Measurements from ENCODE around the gene DDX11. TPM values are rescaled to one million over a fixed set of nuclear protein-coding genes. Genes with fewer than 3 reads are reported as not detected.
"Not testable (repeated sequence)": the region's sequence is repeated elsewhere in the genome, so short reads cannot be mapped to it uniquely, and the experiment has no call there.

DDX11 gene
- polyA plus RNA-seq, 2 donors = 13.3 to 28.2 TPM

DNA sequence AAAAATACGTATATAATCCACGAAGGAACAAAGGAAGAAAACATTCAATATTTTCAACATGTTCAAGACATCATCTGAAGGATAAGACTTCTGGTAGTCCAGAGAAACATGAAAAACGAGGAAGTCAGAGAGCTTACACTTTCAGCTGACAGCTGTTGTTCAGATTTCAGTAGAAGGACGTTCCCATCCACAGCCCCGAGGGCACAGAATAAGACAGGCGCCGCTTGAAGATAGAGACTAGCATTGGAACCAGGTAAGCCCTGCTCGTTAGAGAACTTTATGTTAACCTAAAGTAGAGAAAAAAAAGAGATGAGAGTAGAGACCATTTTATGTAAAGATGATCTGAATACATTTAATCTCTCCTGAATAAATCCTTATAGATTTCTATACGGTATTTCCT is 71.1 kb downstream of the DDX11 start:
- not testable (repeated sequence) for H3K4me3 ChIP-seq (ENCODE audit: low read depth in 1 of 2, low read length in 2 of 2); H3K9me3 ChIP-seq (ENCODE audit: control insufficient read depth in 2 of 2, insufficient read depth in 1 of 2, low read depth in 1 of 2, low read length in 1 of 2); H3K27me3 ChIP-seq (ENCODE audit: control insufficient read depth in 1 of 2, insufficient read depth in 2 of 2, low read length in 2 of 2); H3K36me3 ChIP-seq (ENCODE audit: control insufficient read depth in 2 of 2, insufficient read depth in 2 of 2, low read length in 1 of 2); H3K27ac ChIP-seq (ENCODE audit: low read depth in 2 of 2, low read length in 1 of 2); H3K4me1 ChIP-seq (ENCODE audit: control insufficient read depth in 2 of 2, insufficient read depth in 2 of 2, low read length in 1 of 2)
- 29 to 35% methylated on average over 9 of the region's 9 CpGs for WGBS, 2 donors

- H3K9me3 ChIP-seq (ENCODE audit: control insufficient read depth in 2 of 2, insufficient read depth in 1 of 2, low read depth in 1 of 2, low read length in 1 of 2); H3K27ac ChIP-seq (ENCODE audit: low read depth in 2 of 2, low read length in 1 of 2); H3K36me3 ChIP-seq (ENCODE audit: control insufficient read depth in 2 of 2, insufficient read depth in 2 of 2, low read length in 1 of 2); H3K27me3 ChIP-seq (ENCODE audit: control insufficient read depth in 1 of 2, insufficient read depth in 2 of 2, low read length in 2 of 2); H3K4me1 ChIP-seq (ENCODE audit: control insufficient read depth in 2 of 2, insufficient read depth in 2 of 2, low read length in 1 of 2); H3K4me3 ChIP-seq (ENCODE audit: low read depth in 1 of 2, low read length in 2 of 2): not testable (repeated sequence)
- 26 to 32% methylated on average over 4 to 6 of the region's 6 CpGs for WGBS, 2 donors
These were observed 71.6 kb downstream of the DDX11 start for GRCh38 chr12:31145296-31145695.

- not testable (repeated sequence) for H3K36me3 ChIP-seq (ENCODE audit: control insufficient read depth in 2 of 2, insufficient read depth in 2 of 2, low read length in 1 of 2); H3K4me1 ChIP-seq (ENCODE audit: control insufficient read depth in 2 of 2, insufficient read depth in 2 of 2, low read length in 1 of 2); H3K27me3 ChIP-seq (ENCODE audit: control insufficient read depth in 1 of 2, insufficient read depth in 2 of 2, low read length in 2 of 2); H3K9me3 ChIP-seq (ENCODE audit: control insufficient read depth in 2 of 2, insufficient read depth in 1 of 2, low read depth in 1 of 2, low read length in 1 of 2); H3K4me3 ChIP-seq (ENCODE audit: low read depth in 1 of 2, low read length in 2 of 2); H3K27ac ChIP-seq (ENCODE audit: low read depth in 2 of 2, low read length in 1 of 2)
- 91% methylated on average over 2 of the region's 3 CpGs for WGBS, 2 donors
These were observed 73.8 kb downstream of the DDX11 start for GRCh38 chr12:31147415-31147814.

GRCh38 chr12:31150766-31151165 is 77.1 kb downstream of the DDX11 start:
- not testable (repeated sequence) for H3K4me3 ChIP-seq (ENCODE audit: low read depth in 1 of 2, low read length in 2 of 2); H3K27me3 ChIP-seq (ENCODE audit: control insufficient read depth in 1 of 2, insufficient read depth in 2 of 2, low read length in 2 of 2); H3K4me1 ChIP-seq (ENCODE audit: control insufficient read depth in 2 of 2, insufficient read depth in 2 of 2, low read length in 1 of 2); H3K27ac ChIP-seq (ENCODE audit: low read depth in 2 of 2, low read length in 1 of 2); H3K36me3 ChIP-seq (ENCODE audit: control insufficient read depth in 2 of 2, insufficient read depth in 2 of 2, low read length in 1 of 2); H3K9me3 ChIP-seq (ENCODE audit: control insufficient read depth in 2 of 2, insufficient read depth in 1 of 2, low read depth in 1 of 2, low read length in 1 of 2)
- WGBS, 2 donors = 84 to 87% methylated on average over 4 of the region's 4 CpGs

Other genes with a start within 250 kb of the DDX11 start
- under 1 TPM; 0.29 to 0.42 TPM for gene TSPAN11, start 147.1 kb upstream of the DDX11 start, polyA plus RNA-seq